Activated T-helper 17 cell treated with anti-CD3 and anti-CD28 coated beads, Interleukin-2, amount 50 U/mL, for 72 hours (primary cell): ENCODE measurements around the gene SMIM24. TPM values are rescaled to one million over a fixed set of nuclear protein-coding genes. Genes with fewer than 3 reads are reported as not detected.

Source experiments
- ATAC-seq: fragments of 150-1000 bp; cut with Tn5 transposase; replicated peaks from 2 replicates; pipeline ENCODE4 v1.10.0; 2021; ENCODE audit warnings: mild to moderate bottlenecking, moderate library complexity
- H3K27ac Mint-ChIP-seq: one replicate; pipeline ENCODE4 v1.8.0; 2022; ENCODE audit warnings: mixed read lengths
- H3K27me3 Mint-ChIP-seq: one replicate; pipeline ENCODE4 v1.8.0; 2022; ENCODE audit warnings: mixed read lengths
- H3K36me3 Mint-ChIP-seq: one replicate; pipeline ENCODE4 v1.8.0; 2022; ENCODE audit warnings: low read depth, mild to moderate bottlenecking, mixed read lengths
- H3K4me1 Mint-ChIP-seq: one replicate; pipeline ENCODE4 v1.8.0; 2022; ENCODE audit warnings: mixed read lengths
- H3K4me3 Mint-ChIP-seq: one replicate; pipeline ENCODE4 v1.8.0; 2022; ENCODE audit warnings: mild to moderate bottlenecking, mixed read lengths
- H3K9me3 Mint-ChIP-seq: one replicate; pipeline ENCODE4 v1.8.0; 2022; ENCODE audit warnings: mixed read lengths
- total RNA-seq, 2 donors: library from RNA; stranded (reverse); gene quantifications; one replicate each; pipeline ENCODE4 v1.2.3, GENCODE V29; 2022

Gene SMIM24
- total RNA-seq, 2 donors from 2014 or later, result 1.6 TPM; not detected in 1

GRCh38 chr19:3494559-3494958, 14.2 kb upstream of the SMIM24 start:
- H3K4me1 Mint-ChIP-seq, result peaks cover 6% of the 10 kb centered on the region
- peak overlapping the region; percentile 58 for H3K27ac Mint-ChIP-seq
- H3K9me3 Mint-ChIP-seq, result no peaks in the 10 kb centered on the region
- no peaks in the 10 kb centered on the region for H3K27me3 Mint-ChIP-seq
- peaks cover 45% of the 10 kb centered on the region for H3K36me3 Mint-ChIP-seq
- peak overlapping the region; percentile 46 for H3K4me3 Mint-ChIP-seq
- peak; percentile 91 for ATAC-seq

GRCh38 chr19:3494051-3494450, 13.7 kb upstream of the SMIM24 start:
- H3K36me3 Mint-ChIP-seq, result peaks cover 47% of the 10 kb centered on the region
- peak overlapping the region; percentile 46 for H3K4me3 Mint-ChIP-seq
- H3K9me3 Mint-ChIP-seq, result no peaks in the 10 kb centered on the region
- H3K27me3 Mint-ChIP-seq, result no peaks in the 10 kb centered on the region
- H3K27ac Mint-ChIP-seq, result peak overlapping the region; percentile 58
- ATAC-seq, result peak; percentile 81
- peaks cover 2% of the 10 kb centered on the region for H3K4me1 Mint-ChIP-seq

- no peaks in the 10 kb centered on the region for H3K4me1 Mint-ChIP-seq
- no peaks in the 10 kb centered on the region for H3K27me3 Mint-ChIP-seq
- no peak for ATAC-seq
- no peaks in the 10 kb centered on the region for H3K9me3 Mint-ChIP-seq
- H3K36me3 Mint-ChIP-seq, result peaks cover 51% of the 10 kb centered on the region
- no peak overlapping the region for H3K27ac Mint-ChIP-seq
- H3K4me3 Mint-ChIP-seq, result no peak overlapping the region
Measured at GRCh38 chr19:3493651-3494050, 13.3 kb upstream of the SMIM24 start.

GRCh38 chr19:3492919-3493318, 12.6 kb upstream of the SMIM24 start:
- H3K4me3 Mint-ChIP-seq, result no peak overlapping the region
- no peaks in the 10 kb centered on the region for H3K9me3 Mint-ChIP-seq
- H3K27me3 Mint-ChIP-seq, result no peaks in the 10 kb centered on the region
- no peak for ATAC-seq
- no peak overlapping the region for H3K27ac Mint-ChIP-seq
- no peaks in the 10 kb centered on the region for H3K4me1 Mint-ChIP-seq
- H3K36me3 Mint-ChIP-seq, result peaks cover 51% of the 10 kb centered on the region

GRCh38 chr19:3492131-3492839, 12.0 kb upstream of the SMIM24 start:
- Mint-ChIP-seq H3K4me3 (no peak overlapping the region), H3K9me3 (no peaks in the 10 kb centered on the region), H3K36me3 (peaks cover 50% of the 10 kb centered on the region), H3K27me3 (no peaks in the 10 kb centered on the region), H3K27ac (no peak overlapping the region), H3K4me1 (no peaks in the 10 kb centered on the region)
- ATAC-seq, result no peak

GRCh38 chr19:3491396-3492119, 11.2 kb upstream of the SMIM24 start:
- H3K4me1 Mint-ChIP-seq, result no peaks in the 10 kb centered on the region
- peaks cover 45% of the 10 kb centered on the region for H3K36me3 Mint-ChIP-seq
- no peaks in the 10 kb centered on the region for H3K9me3 Mint-ChIP-seq
- H3K27ac Mint-ChIP-seq, result no peak overlapping the region
- ATAC-seq, result no peak
- H3K4me3 Mint-ChIP-seq, result no peak overlapping the region
- H3K27me3 Mint-ChIP-seq, result no peaks in the 10 kb centered on the region

- no peaks in the 10 kb centered on the region for H3K36me3 Mint-ChIP-seq
- no peaks in the 10 kb centered on the region for H3K27me3 Mint-ChIP-seq
- no peaks in the 10 kb centered on the region for H3K9me3 Mint-ChIP-seq
- H3K4me1 Mint-ChIP-seq, result peaks cover 1% of the 10 kb centered on the region
- no peak within 1 kb of the TSS for H3K4me3 Mint-ChIP-seq
- ATAC-seq, result no peak
- no peak within 1 kb of the TSS for H3K27ac Mint-ChIP-seq
Measured at GRCh38 chr19:3483226-3483628, 2.9 kb upstream of the SMIM24 start, which contains the start of gene SMIM44. SMIM44 (minus strand) TSS chr19:3483441; CDS start chr19:3483403, 38 bp downstream.

- Mint-ChIP-seq H3K36me3 (no peaks in the 10 kb centered on the region), H3K4me1 (peaks cover 7% of the 10 kb centered on the region), H3K27ac (no peak overlapping the region), H3K4me3 (no peak overlapping the region), H3K27me3 (no peaks in the 10 kb centered on the region), H3K9me3 (no peaks in the 10 kb centered on the region)
- ATAC-seq, result no peak
Measured at GRCh38 chr19:3482507-3483225, 2.3 kb upstream of the SMIM24 start.

GRCh38 chr19:3481241-3482090, 1.1 kb upstream of the SMIM24 start:
- no peak for ATAC-seq

GRCh38 chr19:3479834-3480215, 500 bp downstream of the SMIM24 start:
- Mint-ChIP-seq H3K27me3 (no peaks in the 10 kb centered on the region), H3K27ac (no peak overlapping the region), H3K4me3 (no peak overlapping the region), H3K4me1 (peaks cover 7% of the 10 kb centered on the region), H3K36me3 (no peaks in the 10 kb centered on the region), H3K9me3 (no peaks in the 10 kb centered on the region)
- ATAC-seq, result no peak

More at GRCh38 chr19:3481241-3482090, 1.1 kb upstream of the SMIM24 start:
- Mint-ChIP-seq H3K4me3 (no peak overlapping the region), H3K4me1 (peaks cover 7% of the 10 kb centered on the region), H3K36me3 (no peaks in the 10 kb centered on the region), H3K27me3 (no peaks in the 10 kb centered on the region), H3K27ac (no peak overlapping the region), H3K9me3 (no peaks in the 10 kb centered on the region)

GRCh38 chr19:3479177-3479833, 1.0 kb downstream of the SMIM24 start:
- Mint-ChIP-seq H3K27ac (no peak overlapping the region), H3K4me3 (peak overlapping the region; percentile 29), H3K27me3 (no peaks in the 10 kb centered on the region), H3K36me3 (no peaks in the 10 kb centered on the region), H3K4me1 (peaks cover 7% of the 10 kb centered on the region), H3K9me3 (no peaks in the 10 kb centered on the region)
- ATAC-seq, result peak; percentile 61

GRCh38 chr19:3478409-3479176, 1.7 kb downstream of the SMIM24 start:
- no peak overlapping the region for H3K27ac Mint-ChIP-seq
- no peaks in the 10 kb centered on the region for H3K9me3 Mint-ChIP-seq
- H3K27me3 Mint-ChIP-seq, result no peaks in the 10 kb centered on the region
- no peak for ATAC-seq
- H3K4me3 Mint-ChIP-seq, result peak overlapping the region; percentile 29
- no peaks in the 10 kb centered on the region for H3K36me3 Mint-ChIP-seq
- peaks cover 7% of the 10 kb centered on the region for H3K4me1 Mint-ChIP-seq

- peak; percentile 30 for ATAC-seq
- Mint-ChIP-seq H3K27ac (no peak overlapping the region), H3K9me3 (no peaks in the 10 kb centered on the region), H3K4me3 (peak overlapping the region; percentile 29), H3K4me1 (peaks cover 7% of the 10 kb centered on the region), H3K27me3 (no peaks in the 10 kb centered on the region), H3K36me3 (no peaks in the 10 kb centered on the region)
Measured at GRCh38 chr19:3477951-3478350, 2.4 kb downstream of the SMIM24 start.
